HG03175 (cell line): Measurements from ENCODE around the gene GAS2L2.
"Not testable (repeated sequence)": the region's sequence is repeated elsewhere in the genome, so short reads cannot be mapped to it uniquely, and the experiment has no call there.

ENCODE experiments used
- ATAC-seq: cut with Tn5 transposase; IDR thresholded peaks from one replicate; pipeline ENCODE4 v1.9.1; 2021; ENCODE audit warnings: mild to moderate bottlenecking, moderate library complexity; ENCODE audit not compliant: unreplicated experiment

GAS2L2 gene

GRCh38 chr17:35703308-35703707 lies 49.7 kb downstream of the GAS2L2 start:
- not testable (repeated sequence) for ATAC-seq

GRCh38 chr17:35701491-35701890 lies 51.5 kb downstream of the GAS2L2 start:
- ATAC-seq = no peak

GRCh38 chr17:35700150-35700549 lies 52.9 kb downstream of the GAS2L2 start:
- no peak for ATAC-seq

GRCh38 chr17:35698800-35699199 lies 54.2 kb downstream of the GAS2L2 start:
- no peak for ATAC-seq

GRCh38 chr17:35695613-35696012 lies 57.4 kb downstream of the GAS2L2 start:
- no peak for ATAC-seq

GRCh38 chr17:35694906-35695305 lies 58.1 kb downstream of the GAS2L2 start:
- no peak for ATAC-seq
